Fibroblast of skin of left biceps (primary cell): Measurements from ENCODE around the gene TRPM6.
"Not testable (repeated sequence)": the region's sequence is repeated elsewhere in the genome, so short reads cannot be mapped to it uniquely, and the experiment has no call there.

Experiments used
- DNase-seq, 2 experiments: peaks; one replicate each; pipeline ENCODE4 v3.0.0-alpha.2; 2013; ENCODE audit warnings: low read depth in 2 of 2

The TRPM6 gene, protein sequence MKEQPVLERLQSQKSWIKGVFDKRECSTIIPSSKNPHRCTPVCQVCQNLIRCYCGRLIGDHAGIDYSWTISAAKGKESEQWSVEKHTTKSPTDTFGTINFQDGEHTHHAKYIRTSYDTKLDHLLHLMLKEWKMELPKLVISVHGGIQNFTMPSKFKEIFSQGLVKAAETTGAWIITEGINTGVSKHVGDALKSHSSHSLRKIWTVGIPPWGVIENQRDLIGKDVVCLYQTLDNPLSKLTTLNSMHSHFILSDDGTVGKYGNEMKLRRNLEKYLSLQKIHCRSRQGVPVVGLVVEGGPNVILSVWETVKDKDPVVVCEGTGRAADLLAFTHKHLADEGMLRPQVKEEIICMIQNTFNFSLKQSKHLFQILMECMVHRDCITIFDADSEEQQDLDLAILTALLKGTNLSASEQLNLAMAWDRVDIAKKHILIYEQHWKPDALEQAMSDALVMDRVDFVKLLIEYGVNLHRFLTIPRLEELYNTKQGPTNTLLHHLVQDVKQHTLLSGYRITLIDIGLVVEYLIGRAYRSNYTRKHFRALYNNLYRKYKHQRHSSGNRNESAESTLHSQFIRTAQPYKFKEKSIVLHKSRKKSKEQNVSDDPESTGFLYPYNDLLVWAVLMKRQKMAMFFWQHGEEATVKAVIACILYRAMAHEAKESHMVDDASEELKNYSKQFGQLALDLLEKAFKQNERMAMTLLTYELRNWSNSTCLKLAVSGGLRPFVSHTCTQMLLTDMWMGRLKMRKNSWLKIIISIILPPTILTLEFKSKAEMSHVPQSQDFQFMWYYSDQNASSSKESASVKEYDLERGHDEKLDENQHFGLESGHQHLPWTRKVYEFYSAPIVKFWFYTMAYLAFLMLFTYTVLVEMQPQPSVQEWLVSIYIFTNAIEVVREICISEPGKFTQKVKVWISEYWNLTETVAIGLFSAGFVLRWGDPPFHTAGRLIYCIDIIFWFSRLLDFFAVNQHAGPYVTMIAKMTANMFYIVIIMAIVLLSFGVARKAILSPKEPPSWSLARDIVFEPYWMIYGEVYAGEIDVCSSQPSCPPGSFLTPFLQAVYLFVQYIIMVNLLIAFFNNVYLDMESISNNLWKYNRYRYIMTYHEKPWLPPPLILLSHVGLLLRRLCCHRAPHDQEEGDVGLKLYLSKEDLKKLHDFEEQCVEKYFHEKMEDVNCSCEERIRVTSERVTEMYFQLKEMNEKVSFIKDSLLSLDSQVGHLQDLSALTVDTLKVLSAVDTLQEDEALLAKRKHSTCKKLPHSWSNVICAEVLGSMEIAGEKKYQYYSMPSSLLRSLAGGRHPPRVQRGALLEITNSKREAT (N-terminal part only)

GRCh38 chr9:74887041-74887980 lies at the start of gene TRPM6:
Gene TRPM6 (minus strand): TSS chr9:74887921. CDS start chr9:74887856, 65 bp downstream.
- peak; percentile 26 to 46 for DNase-seq

DNA sequence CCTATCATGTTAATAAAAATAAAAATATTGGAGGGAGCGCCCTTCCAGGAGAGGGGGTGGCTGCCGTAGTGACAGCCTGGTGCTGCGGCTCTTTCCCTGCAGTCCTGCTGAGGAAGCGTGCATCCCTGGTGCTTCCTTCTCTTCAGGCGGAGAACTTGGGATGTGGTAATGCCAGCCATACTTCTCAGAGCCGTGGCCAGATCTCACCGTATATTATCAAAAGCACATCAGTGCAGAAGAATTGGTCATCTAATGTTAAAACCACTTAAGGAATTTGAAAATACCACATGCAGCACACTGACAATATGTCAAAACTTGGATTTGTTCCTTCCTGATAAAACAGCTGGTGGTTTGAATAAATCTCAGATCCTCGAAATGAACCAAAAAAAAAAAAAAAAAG lies 47.3 kb upstream of the TRPM6 start:
- no peak for DNase-seq

DNA sequence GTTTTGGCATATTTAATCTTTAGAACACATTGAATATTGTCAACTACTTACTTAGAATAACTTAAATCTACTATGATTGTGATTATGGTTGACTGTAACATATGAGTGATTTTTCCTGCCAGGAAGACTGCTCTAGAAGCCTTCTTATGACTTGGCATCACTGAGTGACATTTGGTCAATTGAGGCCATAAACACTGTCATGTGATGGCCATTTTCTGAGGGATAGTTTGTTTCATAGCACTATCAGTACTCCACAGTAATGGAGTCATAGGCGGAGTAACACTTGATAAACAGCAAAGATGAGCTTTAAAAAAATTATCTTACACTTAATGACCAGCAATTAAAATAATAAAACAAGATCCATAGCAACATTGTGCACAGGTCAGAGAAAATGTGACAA lies 34.0 kb upstream of the TRPM6 start:
- DNase-seq, result no peak

DNA sequence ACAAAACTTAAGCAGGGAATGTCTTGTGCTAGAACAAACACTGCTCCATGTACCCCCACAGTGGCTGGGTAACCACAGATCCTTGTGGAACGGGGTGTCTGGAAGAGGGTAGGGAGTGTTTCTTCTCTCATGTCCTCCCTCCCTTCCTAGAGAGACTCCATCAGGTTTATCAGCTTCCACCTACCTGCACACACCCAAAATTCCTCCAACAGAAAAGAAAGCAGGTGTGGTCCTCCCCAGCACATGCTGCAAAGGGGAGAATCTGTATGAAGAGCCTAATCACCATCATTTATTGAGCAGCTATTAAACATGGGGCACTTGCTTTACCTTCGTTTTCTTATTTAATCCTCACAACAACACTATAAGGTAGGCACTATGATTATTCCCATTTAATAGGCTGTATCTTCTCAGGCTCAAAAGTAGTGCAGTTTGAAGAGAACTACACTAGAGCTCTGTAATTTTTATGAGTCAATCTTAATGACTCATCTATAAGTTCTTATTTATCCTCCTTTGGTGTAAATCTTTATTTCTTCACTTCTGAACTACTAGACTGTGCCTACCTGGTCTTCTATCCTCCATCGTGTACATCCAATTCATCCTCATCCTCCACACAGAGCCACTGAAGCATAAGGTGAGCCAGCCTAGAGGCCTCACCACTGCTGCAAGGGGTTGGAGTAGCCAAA lies 33.4 kb upstream of the TRPM6 start:
- DNase-seq, result no peak

DNA sequence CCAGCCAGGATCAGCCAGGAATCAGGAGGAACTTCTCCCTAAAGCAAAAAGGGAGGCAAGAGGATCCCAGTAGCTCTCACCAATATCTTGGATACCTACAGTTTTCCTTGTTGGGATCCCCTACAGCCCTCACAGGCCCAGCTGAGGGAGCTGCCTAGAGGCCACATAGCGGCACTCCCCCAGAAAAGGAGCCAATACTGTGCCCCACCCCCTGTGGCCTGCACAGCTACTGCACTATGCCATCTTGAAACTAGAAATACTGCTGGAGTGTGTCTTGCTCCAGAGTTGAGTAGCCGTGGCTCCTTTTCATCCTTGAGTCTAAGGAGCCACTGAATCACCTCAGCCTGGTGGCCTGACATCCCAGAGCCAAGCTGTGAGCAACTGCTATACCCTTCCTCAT lies 22.3 kb upstream of the TRPM6 start:
- DNase-seq, result no peak

DNA sequence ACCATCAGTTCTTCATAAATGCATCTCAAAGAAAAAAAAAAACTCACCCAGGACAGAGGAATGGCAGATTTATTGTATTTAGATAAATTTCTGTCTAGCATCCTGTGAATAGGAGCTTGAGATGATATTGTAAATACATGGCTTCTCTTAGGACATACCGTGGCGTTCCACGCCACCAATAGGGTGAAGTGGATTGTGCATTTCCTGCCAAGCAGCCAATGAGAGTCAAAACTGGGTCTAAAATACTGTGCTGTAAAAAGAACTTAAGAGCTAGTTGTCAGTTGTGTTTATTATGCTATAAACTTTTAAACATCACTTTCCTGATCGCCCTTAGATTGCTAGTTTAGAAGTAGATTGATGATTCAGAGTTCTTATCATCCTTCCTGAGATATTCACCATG lies 20.9 kb upstream of the TRPM6 start:
- DNase-seq, result no peak

- no peak for DNase-seq
These were observed 19.4 kb upstream of the TRPM6 start for GRCh38 chr9:74907085-74907484.

DNA sequence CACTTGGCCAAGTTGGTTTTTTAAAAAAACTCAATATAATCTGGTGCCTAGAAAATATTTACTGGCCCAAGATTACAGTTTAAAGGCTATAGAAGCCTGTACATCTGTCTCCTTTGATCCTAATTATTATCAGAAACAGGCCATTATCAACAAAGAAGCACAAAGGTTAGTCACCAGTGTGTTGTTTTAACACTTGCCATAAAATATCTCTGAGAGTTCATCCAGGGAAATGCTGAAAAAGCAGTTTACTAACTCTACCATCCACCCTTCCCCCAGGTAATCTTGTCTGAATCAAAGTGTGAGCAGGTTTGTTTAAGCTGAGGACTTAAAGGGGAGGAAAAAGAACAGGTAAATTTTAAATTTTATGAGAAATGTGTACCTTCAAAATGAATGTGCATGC lies 13.3 kb upstream of the TRPM6 start:
- no peak for DNase-seq

GRCh38 chr9:74888449-74888848 lies 728 bp upstream of the TRPM6 start:
- DNase-seq, result not testable (repeated sequence)

- no peak for DNase-seq
These were observed 255 bp upstream of the TRPM6 start for GRCh38 chr9:74887981-74888370.

DNA sequence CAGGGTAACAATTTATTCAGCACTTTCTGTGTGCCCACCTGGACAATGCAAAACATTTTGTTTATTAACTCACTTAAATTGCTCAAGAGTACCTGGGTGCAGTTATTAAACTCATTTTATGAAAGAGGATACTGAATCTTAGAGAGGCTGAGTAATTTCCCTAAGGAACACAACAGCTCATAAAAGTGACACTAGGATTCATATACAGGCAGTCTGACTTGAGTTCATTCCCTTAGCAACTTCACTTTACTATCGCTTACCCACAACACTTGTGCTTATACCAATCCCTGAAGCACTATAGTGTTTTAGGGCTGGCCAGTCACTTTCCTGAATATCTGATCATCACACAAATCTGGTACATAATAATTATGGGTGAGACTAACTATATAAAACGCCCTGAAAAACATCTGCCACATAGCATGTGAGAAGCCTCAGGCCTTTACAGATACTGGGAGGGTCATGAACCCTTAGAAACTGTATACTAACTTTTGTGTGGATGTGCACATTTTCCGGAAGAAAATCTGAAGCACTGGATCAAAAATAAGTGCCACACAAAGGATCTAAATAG lies 11.3 kb downstream of the TRPM6 start:
- no peak for DNase-seq

GRCh38 chr9:74875656-74876055 lies 12.1 kb downstream of the TRPM6 start:
- no peak for DNase-seq

- no peak for DNase-seq
These were observed 13.5 kb downstream of the TRPM6 start for GRCh38 chr9:74874220-74874619.

DNA sequence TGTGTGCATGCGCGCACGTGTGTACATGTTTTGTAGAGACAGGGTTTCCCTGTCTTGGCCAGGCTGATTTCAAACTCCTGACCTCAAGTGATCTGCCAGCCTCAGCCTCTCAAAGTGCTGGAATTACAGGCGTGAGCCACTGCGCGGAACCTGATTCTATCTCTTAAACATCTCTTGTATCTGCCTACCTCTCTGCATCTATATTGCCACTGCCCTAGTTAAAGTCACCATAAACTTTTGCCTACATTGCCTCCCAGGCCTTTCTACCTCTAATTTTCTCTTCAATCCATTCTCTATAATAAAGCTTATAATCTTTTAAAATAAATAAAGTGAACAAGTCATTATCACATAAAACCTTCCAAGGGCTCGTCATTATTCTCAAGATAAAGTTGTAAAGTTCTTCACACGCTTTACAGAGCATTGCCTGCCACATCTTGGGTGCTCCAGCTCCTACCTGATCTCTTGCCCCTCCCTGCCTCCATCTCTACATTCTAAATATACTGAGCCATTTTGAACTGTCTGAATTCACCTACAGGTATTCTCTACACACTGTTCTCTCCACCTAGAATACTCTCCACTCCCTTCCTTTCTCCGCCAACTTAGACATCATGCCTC lies 15.0 kb downstream of the TRPM6 start:
- no peak for DNase-seq

GRCh38 chr9:74867483-74867882 lies 20.2 kb downstream of the TRPM6 start:
- DNase-seq, result no peak

DNA sequence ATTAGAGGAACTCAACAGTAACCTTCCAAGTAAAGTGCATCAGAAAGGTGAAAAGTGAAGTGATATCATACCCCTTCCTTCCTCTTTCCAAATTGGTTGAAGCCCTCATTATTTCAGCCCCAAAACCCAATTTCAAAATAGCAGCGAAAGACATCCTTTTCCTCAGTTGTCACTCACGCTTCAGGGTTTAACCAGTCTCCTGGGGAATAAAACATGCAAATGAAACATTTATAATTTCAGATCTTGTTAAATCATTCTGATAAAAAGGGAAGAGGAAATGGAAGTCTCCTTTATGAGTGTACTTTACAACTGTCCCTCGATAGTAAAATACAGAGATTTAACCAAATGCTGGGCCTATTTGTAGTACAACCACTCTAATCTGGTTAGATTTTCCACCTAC lies 22.5 kb downstream of the TRPM6 start:
- DNase-seq, result no peak

- DNase-seq, result no peak
These were observed 25.8 kb downstream of the TRPM6 start for GRCh38 chr9:74861773-74862474.

- DNase-seq, result no peak
These were observed 26.6 kb downstream of the TRPM6 start for GRCh38 chr9:74861071-74861470.

DNA sequence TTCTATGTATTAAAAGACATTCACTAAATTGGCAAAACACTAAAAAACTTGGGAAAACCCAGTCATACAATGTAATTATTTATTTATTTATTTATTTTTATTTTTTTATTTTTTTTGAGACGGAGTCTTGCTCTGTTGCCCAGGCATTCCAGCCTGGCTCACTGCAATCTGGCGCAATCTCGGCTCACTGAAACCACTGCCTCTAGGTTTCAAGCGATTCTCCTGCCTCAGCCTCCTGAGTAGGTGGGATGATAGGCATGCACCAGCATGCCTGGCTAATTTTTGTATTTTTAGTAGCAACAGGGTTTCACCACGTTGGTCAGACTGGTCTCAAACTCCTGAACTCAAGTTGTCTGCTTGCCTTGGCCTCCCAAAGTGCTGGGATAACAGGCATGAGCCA lies 27.5 kb downstream of the TRPM6 start:
- not testable (repeated sequence) for DNase-seq
